NB4 (cell line): Measurements from ENCODE around the gene CALD1.

Experiments used
- CTCF ChIP-seq: IDR thresholded peaks from one replicate; pipeline ENCODE4 v1.5.1; 2012; ENCODE audit warnings: low read depth, low read length
- MAX ChIP-seq: IDR thresholded peaks from 2 replicates; pipeline ENCODE4 v1.6.1; 2011; ENCODE audit warnings: low read depth, low read length
- MYC ChIP-seq: IDR thresholded peaks from 2 replicates; pipeline ENCODE4 v1.6.1; 2011; ENCODE audit warnings: low read depth, low read length
- POLR2A ChIP-seq: IDR thresholded peaks from 2 replicates; pipeline ENCODE4 v1.6.1; 2011; ENCODE audit warnings: mild to moderate bottlenecking; ENCODE audit not compliant: insufficient read length; ENCODE audit errors: extremely low read depth

DNA sequence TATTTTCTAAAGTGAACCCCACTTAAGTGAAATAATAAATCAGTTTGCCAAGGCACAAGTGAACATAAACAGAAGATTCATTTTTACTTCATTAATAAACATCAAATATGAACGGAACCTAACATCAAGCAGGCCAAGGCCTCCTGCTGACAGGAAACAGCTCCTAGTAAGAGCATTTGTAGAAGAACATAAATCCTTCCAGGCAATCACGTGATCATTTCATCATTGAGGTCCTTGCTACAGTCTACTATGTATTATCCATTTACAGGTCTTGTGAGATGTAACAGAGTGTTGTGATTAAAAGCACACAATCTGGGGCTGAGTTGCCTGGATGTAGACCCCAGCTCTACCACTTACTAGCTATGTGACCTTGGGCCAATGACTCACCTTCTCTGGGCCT, 70.6 kb downstream of the CALD1 start:
- no peak for TF ChIP-seq CTCF
- no peak for TF ChIP-seq POLR2A
- TF ChIP-seq MAX: no peak
- no peak for TF ChIP-seq MYC
